ENCODE data around the gene B4GALT1. TPM values are rescaled to one million over a fixed set of nuclear protein-coding genes. Genes with fewer than 3 reads are reported as not detected.

The B4GALT1 gene
- total RNA-seq, 3 donors from 2014 or later, result 60.8 to 81.8 (median 66.2) TPM

- Histone ChIP-seq H3K4me1 (peaks cover 35 to 74% of the 10 kb centered on the region in 2 donors), H3K36me3 (no peaks in the 10 kb centered on the region), H3K4me3 (peak overlapping the region in 1 of 3 donors; percentile 38), H3K9me3 (no peaks in the 10 kb centered on the region), H3K27me3 (no peaks in the 10 kb centered on the region), H3K27ac (peak overlapping the region; percentile 98 to 99)
- intact Hi-C loops (cut with DNase I; ENCODE audit: low total_unique reads), result no loop called here
- peak in 1 of 2 donors; percentile 60 for DNase-seq (ENCODE audit: low spot score in 2 of 2)
- no peak for TF ChIP-seq POLR2A (IDR thresholded peaks at IDR 0.05)
Measured at GRCh38 chr9:33159777-33160127, 7.4 kb downstream of the B4GALT1 start.

- Histone ChIP-seq H3K9me3 (no peaks in the 10 kb centered on the region), H3K27me3 (no peaks in the 10 kb centered on the region), H3K36me3 (no peaks in the 10 kb centered on the region), H3K27ac (peak overlapping the region; percentile 98 to 99), H3K4me1 (peaks cover 35 to 71% of the 10 kb centered on the region in 2 donors), H3K4me3 (peak overlapping the region in 1 of 3 donors; percentile 38)
- intact Hi-C loops (cut with DNase I; ENCODE audit: low total_unique reads), result no loop called here
- no peak for DNase-seq (ENCODE audit: low spot score in 2 of 2)
- TF ChIP-seq POLR2A (IDR thresholded peaks at IDR 0.05) (no peak), CTCF (IDR thresholded peaks at IDR 0.05) (no peak), POLR2AphosphoS5 (IDR thresholded peaks at IDR 0.05) (peak in 2 of 3 donors; percentile 6 to 52)
Measured at GRCh38 chr9:33158843-33159776, 8.0 kb downstream of the B4GALT1 start.

GRCh38 chr9:33157960-33158842 is 8.9 kb downstream of the B4GALT1 start:
- no peak for TF ChIP-seq CTCF (IDR thresholded peaks at IDR 0.05)
- no peak for TF ChIP-seq POLR2AphosphoS5 (IDR thresholded peaks at IDR 0.05)
- TF ChIP-seq POLR2A (IDR thresholded peaks at IDR 0.05), result no peak
- Histone ChIP-seq H3K4me3 (peak overlapping the region in 1 of 3 donors; percentile 32), H3K4me1 (peaks cover 31 to 63% of the 10 kb centered on the region in 2 donors), H3K27ac (peak overlapping the region; percentile 98 to 99), H3K36me3 (no peaks in the 10 kb centered on the region), H3K27me3 (no peaks in the 10 kb centered on the region), H3K9me3 (no peaks in the 10 kb centered on the region)
- DNase-seq (ENCODE audit: low spot score in 2 of 2), result no peak
- intact Hi-C loops (cut with DNase I; ENCODE audit: low total_unique reads), result no loop called here

- Histone ChIP-seq H3K4me3 (no peak overlapping the region), H3K9me3 (no peaks in the 10 kb centered on the region), H3K27ac (peak overlapping the region; percentile 33 to 98), H3K36me3 (no peaks in the 10 kb centered on the region), H3K27me3 (no peaks in the 10 kb centered on the region), H3K4me1 (peaks cover 17 to 53% of the 10 kb centered on the region in 2 donors)
- TF ChIP-seq CTCF (IDR thresholded peaks at IDR 0.05), result no peak
- TF ChIP-seq POLR2A (IDR thresholded peaks at IDR 0.05), result no peak
- no peak for TF ChIP-seq POLR2AphosphoS5 (IDR thresholded peaks at IDR 0.05)
- DNase-seq (ENCODE audit: low spot score in 2 of 2), result no peak
- intact Hi-C loops (cut with DNase I; ENCODE audit: low total_unique reads), result no loop called here
Measured at GRCh38 chr9:33155393-33155792, 11.7 kb downstream of the B4GALT1 start.

- Histone ChIP-seq H3K4me3 (no peak overlapping the region), H3K27me3 (no peaks in the 10 kb centered on the region), H3K27ac (peak overlapping the region in 1 of 2 donors; percentile 98), H3K9me3 (no peaks in the 10 kb centered on the region), H3K36me3 (no peaks in the 10 kb centered on the region), H3K4me1 (peaks cover 9 to 43% of the 10 kb centered on the region in 2 donors)
- TF ChIP-seq CTCF (IDR thresholded peaks at IDR 0.05) (no peak), POLR2AphosphoS5 (IDR thresholded peaks at IDR 0.05) (no peak), POLR2A (IDR thresholded peaks at IDR 0.05) (no peak)
- intact Hi-C loops (cut with DNase I; ENCODE audit: low total_unique reads), result no loop called here
- DNase-seq (ENCODE audit: low spot score in 2 of 2), result no peak
Measured at GRCh38 chr9:33154371-33154770, 12.8 kb downstream of the B4GALT1 start.

All from breast epithelium (tissue), 4 donors.